GM23338 (cell line): ENCODE measurements around the gene ISY1. TPM values are rescaled to one million over a fixed set of nuclear protein-coding genes. Genes with fewer than 3 reads are reported as not detected.

Experiments
- ATAC-seq: fragments of 200-7000 bp; cut with Tn5 transposase; 3 replicates; pipeline ENCODE4 v1.9.1; 2020
- DNase-seq: peaks from one replicate; pipeline ENCODE4 v3.0.0-alpha.2; 2015; ENCODE audit warnings: low spot score
- H2AFZ ChIP-seq: fragments of 200-600 bp; sonication (generic); 2 replicates; pipeline ENCODE4 v1.8.0; 2016; ENCODE audit warnings: antibody characterized with exemption, mild to moderate bottlenecking, moderate library complexity
- H3F3A ChIP-seq: fragments of 200-600 bp; sonication (generic); replicated peaks from 2 replicates; pipeline ENCODE4 v1.8.0; 2017; ENCODE audit warnings: antibody characterized with exemption, mixed run types, low read depth
- H3K27ac ChIP-seq: fragments of 200-600 bp; sonication (generic); 2 replicates; pipeline ENCODE4 v1.6.1; 2016; ENCODE audit warnings: low read depth
- H3K27me3 ChIP-seq: fragments of 200-600 bp; sonication (generic); 2 replicates; pipeline ENCODE4 v1.8.0; 2016; ENCODE audit warnings: mild to moderate bottlenecking, mixed run types, moderate library complexity; ENCODE audit not compliant: insufficient read depth
- H3K36me3 ChIP-seq: fragments of 200-600 bp; sonication (generic); 2 replicates; pipeline ENCODE4 v1.8.0; 2016; ENCODE audit warnings: mild to moderate bottlenecking; ENCODE audit not compliant: insufficient read depth
- H3K4me1 ChIP-seq: fragments of 200-600 bp; sonication (generic); 2 replicates; pipeline ENCODE4 v1.8.0; 2016; ENCODE audit warnings: mild to moderate bottlenecking, moderate library complexity; ENCODE audit not compliant: insufficient read depth
- H3K4me2 ChIP-seq: fragments of 200-600 bp; sonication (generic); 2 replicates; pipeline ENCODE4 v1.7.1; 2017; ENCODE audit warnings: mixed run types
- H3K4me3 ChIP-seq: fragments of 200-600 bp; sonication (generic); 2 replicates; pipeline ENCODE4 v1.6.1; 2016; ENCODE audit warnings: mixed run types
- H3K79me2 ChIP-seq: fragments of 200-600 bp; sonication (generic); replicated peaks from 2 replicates; pipeline ENCODE4 v1.8.0; 2017; ENCODE audit warnings: mild to moderate bottlenecking; ENCODE audit not compliant: insufficient read depth
- H3K9me2 ChIP-seq: fragments of 200-600 bp; sonication (generic); 2 replicates; pipeline ENCODE4 v1.8.0; 2017; ENCODE audit not compliant: insufficient read depth
- H4K20me1 ChIP-seq: fragments of 200-600 bp; sonication (generic); replicated peaks from 2 replicates; pipeline ENCODE4 v1.8.0; 2017; ENCODE audit warnings: mild to moderate bottlenecking; ENCODE audit not compliant: insufficient read depth
- H3K27ac Mint-ChIP-seq: 2 replicates; pipeline ENCODE4 v1.8.0; 2020; ENCODE audit warnings: inconsistent platforms, mild to moderate bottlenecking, moderate library complexity, mixed read lengths
- H3K27me3 Mint-ChIP-seq: 3 replicates; pipeline ENCODE4 v1.8.0; 2022; ENCODE audit warnings: low read depth, mild to moderate bottlenecking, moderate library complexity, mixed read lengths, inconsistent platforms; ENCODE audit not compliant: insufficient read depth, poor library complexity
- H3K36me3 Mint-ChIP-seq: 3 replicates; pipeline ENCODE4 v1.8.0; 2021; ENCODE audit warnings: low read depth, mild to moderate bottlenecking, inconsistent platforms, moderate library complexity, mixed read lengths
- H3K4me1 Mint-ChIP-seq: 3 replicates; pipeline ENCODE4 v1.8.0; 2020; ENCODE audit warnings: mild to moderate bottlenecking, inconsistent platforms, mixed read lengths
- H3K4me3 Mint-ChIP-seq: 3 replicates; pipeline ENCODE4 v1.8.0; 2021; ENCODE audit warnings: moderate library complexity, mild to moderate bottlenecking, inconsistent platforms, mixed read lengths
- H3K9me3 Mint-ChIP-seq: 3 replicates; pipeline ENCODE4 v1.8.0; 2020; ENCODE audit warnings: moderate library complexity, mild to moderate bottlenecking, inconsistent platforms, mixed read lengths
- CREB1 ChIP-seq: fragments of 250-450 bp; sonication (Bioruptor Pico); IDR thresholded peaks from 2 replicates; pipeline ENCODE4 v1.5.0; 2020; ENCODE audit warnings: low read depth, mild to moderate bottlenecking, moderate library complexity
- ETS1 ChIP-seq: IDR thresholded peaks from 2 replicates; pipeline ENCODE4 v1.6.1; 2016; ENCODE audit warnings: antibody characterized with exemption
- EZH2 ChIP-seq: fragments of 200-600 bp; sonication (generic); IDR thresholded peaks from one replicate; pipeline ENCODE4 v1.8.0; 2017; ENCODE audit warnings: antibody characterized with exemption, mild to moderate bottlenecking, low read depth; ENCODE audit not compliant: unreplicated experiment
- EZH2phosphoT487 ChIP-seq: fragments of 200-600 bp; sonication (generic); IDR thresholded peaks from one replicate; pipeline ENCODE4 v1.8.1; 2018; ENCODE audit warnings: antibody characterized with exemption; ENCODE audit not compliant: unreplicated experiment
- JUNB ChIP-seq: IDR thresholded peaks from one replicate; pipeline ENCODE4 v1.6.1; 2016; ENCODE audit warnings: antibody characterized with exemption; ENCODE audit not compliant: unreplicated experiment
- NANOG ChIP-seq: IDR thresholded peaks from 2 replicates; pipeline ENCODE4 v1.6.1; 2016; ENCODE audit warnings: antibody characterized with exemption, borderline replicate concordance
- POLR2AphosphoS5 ChIP-seq: IDR thresholded peaks from 2 replicates; pipeline ENCODE4 v1.6.1; 2016; ENCODE audit warnings: antibody characterized with exemption, low read depth
- STAT1 ChIP-seq: IDR thresholded peaks from one replicate; pipeline ENCODE4 v1.6.1; 2016; ENCODE audit warnings: antibody characterized with exemption; ENCODE audit not compliant: unreplicated experiment
- ZNF331 ChIP-seq: fragments of 250-450 bp; sonication (Bioruptor Pico); IDR thresholded peaks from 2 replicates; pipeline ENCODE4 v1.5.0; 2020; ENCODE audit warnings: low read depth, mild to moderate bottlenecking, moderate library complexity
- polyA plus RNA-seq: library from polyadenylated mRNA; unstranded; fragments of >200 nt; fragmentation: Nextera tagmentation; extraction: Ambion mirVana; gene quantifications from 2 replicates; pipeline ENCODE4 v1.2.1, GENCODE V29; 2016
- total RNA-seq: library from RNA; depleted of rRNA; stranded (reverse); fragments of >200 nt; shearing (Covaris generic); gene quantifications from 2 replicates; pipeline ENCODE4 v1.2.3, GENCODE V29; 2014
- TF ChIP-seq, protein P1 (sequence below): fragments of 250-450 bp; sonication (Bioruptor Pico); IDR thresholded peaks from 2 replicates; pipeline ENCODE4 v1.5.0; 2020; ENCODE audit warnings: mild to moderate bottlenecking, moderate library complexity
- TF ChIP-seq, protein P2 (sequence below), 2 experiments: fragments of 200-600 bp in 1 of 2; sonication (generic) in 1 of 2; conservative IDR thresholded peaks; 2 replicates each; pipeline versions ENCODE4 v1.5.1 to v1.6.1; 2016 to 2017; ENCODE audit warnings: antibody characterized with exemption in 2 of 2, low read depth in 2 of 2, mild to moderate bottlenecking in 2 of 2, moderate library complexity in 1 of 2

The ISY1 gene
- total and polyA plus RNA-seq, 2 experiments from 2014 or later, result 11.3 to 23.6 TPM

DNA sequence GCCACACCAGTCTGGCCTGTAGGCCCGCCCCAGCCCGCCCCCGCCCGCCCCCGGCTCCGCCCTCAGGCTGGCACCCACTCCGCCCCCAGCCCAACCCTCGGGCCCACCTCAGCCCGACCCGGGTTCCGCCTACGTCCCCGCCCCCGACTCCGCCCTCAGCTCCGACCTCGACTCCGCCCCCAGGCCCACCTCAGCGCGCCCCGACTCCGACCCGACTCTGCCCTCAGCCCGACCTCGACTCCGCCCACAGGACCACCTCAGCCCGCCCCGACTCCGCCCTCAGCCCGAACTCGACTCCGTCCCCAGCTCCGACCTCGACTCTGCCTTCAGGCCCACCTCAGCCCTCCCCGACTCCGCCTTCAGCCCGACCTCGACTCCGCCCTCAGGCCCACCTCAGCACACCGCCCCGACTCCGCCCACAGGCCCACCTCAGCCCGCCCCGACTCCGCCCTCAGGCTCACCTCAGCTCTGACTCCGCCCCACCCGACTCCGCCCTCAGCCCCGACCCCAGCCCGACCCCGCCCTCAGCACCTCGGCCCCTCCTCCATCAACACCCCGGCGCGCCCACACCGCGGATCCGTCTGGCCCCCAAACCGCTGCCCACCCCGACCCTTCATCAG, 39.0 kb downstream of the ISY1 start, which contains the start of gene RAB43:
RAB43 (minus strand) TSS at position 13 of the 620 bp plus-strand sequence. CDS start 315 bp downstream, outside the sequence.
- peaks cover 39% of the 10 kb centered on the region for H3K4me1 ChIP-seq
- Mint-ChIP-seq H3K9me3 (no peaks in the 10 kb centered on the region; the same call in 2 of the 3 replicates), H3K27me3 (peaks cover 16% of the 10 kb centered on the region), H3K4me1 (peaks cover 42% of the 10 kb centered on the region), H3K4me3 (peak within 1 kb of the TSS; percentile 81), H3K27ac (peak within 1 kb of the TSS; percentile 95), H3K36me3 (peaks cover 5% of the 10 kb centered on the region)
- peak within 1 kb of the TSS; percentile 35 for H3K27ac ChIP-seq
- DNase-seq, result peak; percentile 97
- ATAC-seq, result peak; percentile 68
- 0 out of 2 replicates have a peak, but pooled peaks cover 3% of the 10 kb centered on the region for H3K36me3 ChIP-seq
- peak within 1 kb of the TSS; percentile 97 for H3K4me2 ChIP-seq
- TF ChIP-seq STAT1 (peak; percentile 68), POLR2AphosphoS5 (no peak)
- H2AFZ ChIP-seq, result peak within 1 kb of the TSS; percentile 98
- H4K20me1 ChIP-seq, result peaks cover 4% of the 10 kb centered on the region; the same call in 1 of the 2 replicates
- H3K9me2 ChIP-seq, result no peaks in the 10 kb centered on the region
- peaks cover 33% of the 10 kb centered on the region for H3K79me2 ChIP-seq
- H3F3A ChIP-seq, result peaks cover 8% of the 10 kb centered on the region
- peak within 1 kb of the TSS; percentile 92 for H3K4me3 ChIP-seq
- no peaks in the 10 kb centered on the region for H3K27me3 ChIP-seq

GRCh38 chr3:129121016-129121791, 39.7 kb downstream of the ISY1 start:
- H3K4me2 ChIP-seq, result peak overlapping the region; percentile 81
- peaks cover 40% of the 10 kb centered on the region for H3K79me2 ChIP-seq
- H3K27ac ChIP-seq, result peak overlapping the region; percentile 35
- H3K9me2 ChIP-seq, result no peaks in the 10 kb centered on the region
- Mint-ChIP-seq H3K9me3 (no peaks in the 10 kb centered on the region; the same call in 2 of the 3 replicates), H3K4me1 (peaks cover 49% of the 10 kb centered on the region), H3K36me3 (peaks cover 5% of the 10 kb centered on the region), H3K27ac (peak overlapping the region; percentile 85; the same call in 1 of the 2 replicates), H3K4me3 (peak overlapping the region; percentile 74), H3K27me3 (peaks cover 13% of the 10 kb centered on the region)
- ATAC-seq (peak; percentile 56), DNase-seq (peak; percentile 41)
- no peaks in the 10 kb centered on the region for H3K27me3 ChIP-seq
- H4K20me1 ChIP-seq, result peaks cover 4% of the 10 kb centered on the region; the same call in 1 of the 2 replicates
- peaks cover 8% of the 10 kb centered on the region for H3F3A ChIP-seq
- 0 out of 2 replicates have a peak, but pooled peaks cover 3% of the 10 kb centered on the region for H3K36me3 ChIP-seq
- H2AFZ ChIP-seq, result no peak overlapping the region
- H3K4me1 ChIP-seq, result peaks cover 46% of the 10 kb centered on the region
- H3K4me3 ChIP-seq, result peak overlapping the region; percentile 62
- TF ChIP-seq EZH2phosphoT487 (no peak), EZH2 (no peak), CREB1 (CRISPR knock-in tag) (no peak), ZNF331 (CRISPR knock-in tag) (no peak), NANOG (no peak), JUNB (no peak), ETS1 (no peak)
- TF ChIP-seq, protein P1, sequence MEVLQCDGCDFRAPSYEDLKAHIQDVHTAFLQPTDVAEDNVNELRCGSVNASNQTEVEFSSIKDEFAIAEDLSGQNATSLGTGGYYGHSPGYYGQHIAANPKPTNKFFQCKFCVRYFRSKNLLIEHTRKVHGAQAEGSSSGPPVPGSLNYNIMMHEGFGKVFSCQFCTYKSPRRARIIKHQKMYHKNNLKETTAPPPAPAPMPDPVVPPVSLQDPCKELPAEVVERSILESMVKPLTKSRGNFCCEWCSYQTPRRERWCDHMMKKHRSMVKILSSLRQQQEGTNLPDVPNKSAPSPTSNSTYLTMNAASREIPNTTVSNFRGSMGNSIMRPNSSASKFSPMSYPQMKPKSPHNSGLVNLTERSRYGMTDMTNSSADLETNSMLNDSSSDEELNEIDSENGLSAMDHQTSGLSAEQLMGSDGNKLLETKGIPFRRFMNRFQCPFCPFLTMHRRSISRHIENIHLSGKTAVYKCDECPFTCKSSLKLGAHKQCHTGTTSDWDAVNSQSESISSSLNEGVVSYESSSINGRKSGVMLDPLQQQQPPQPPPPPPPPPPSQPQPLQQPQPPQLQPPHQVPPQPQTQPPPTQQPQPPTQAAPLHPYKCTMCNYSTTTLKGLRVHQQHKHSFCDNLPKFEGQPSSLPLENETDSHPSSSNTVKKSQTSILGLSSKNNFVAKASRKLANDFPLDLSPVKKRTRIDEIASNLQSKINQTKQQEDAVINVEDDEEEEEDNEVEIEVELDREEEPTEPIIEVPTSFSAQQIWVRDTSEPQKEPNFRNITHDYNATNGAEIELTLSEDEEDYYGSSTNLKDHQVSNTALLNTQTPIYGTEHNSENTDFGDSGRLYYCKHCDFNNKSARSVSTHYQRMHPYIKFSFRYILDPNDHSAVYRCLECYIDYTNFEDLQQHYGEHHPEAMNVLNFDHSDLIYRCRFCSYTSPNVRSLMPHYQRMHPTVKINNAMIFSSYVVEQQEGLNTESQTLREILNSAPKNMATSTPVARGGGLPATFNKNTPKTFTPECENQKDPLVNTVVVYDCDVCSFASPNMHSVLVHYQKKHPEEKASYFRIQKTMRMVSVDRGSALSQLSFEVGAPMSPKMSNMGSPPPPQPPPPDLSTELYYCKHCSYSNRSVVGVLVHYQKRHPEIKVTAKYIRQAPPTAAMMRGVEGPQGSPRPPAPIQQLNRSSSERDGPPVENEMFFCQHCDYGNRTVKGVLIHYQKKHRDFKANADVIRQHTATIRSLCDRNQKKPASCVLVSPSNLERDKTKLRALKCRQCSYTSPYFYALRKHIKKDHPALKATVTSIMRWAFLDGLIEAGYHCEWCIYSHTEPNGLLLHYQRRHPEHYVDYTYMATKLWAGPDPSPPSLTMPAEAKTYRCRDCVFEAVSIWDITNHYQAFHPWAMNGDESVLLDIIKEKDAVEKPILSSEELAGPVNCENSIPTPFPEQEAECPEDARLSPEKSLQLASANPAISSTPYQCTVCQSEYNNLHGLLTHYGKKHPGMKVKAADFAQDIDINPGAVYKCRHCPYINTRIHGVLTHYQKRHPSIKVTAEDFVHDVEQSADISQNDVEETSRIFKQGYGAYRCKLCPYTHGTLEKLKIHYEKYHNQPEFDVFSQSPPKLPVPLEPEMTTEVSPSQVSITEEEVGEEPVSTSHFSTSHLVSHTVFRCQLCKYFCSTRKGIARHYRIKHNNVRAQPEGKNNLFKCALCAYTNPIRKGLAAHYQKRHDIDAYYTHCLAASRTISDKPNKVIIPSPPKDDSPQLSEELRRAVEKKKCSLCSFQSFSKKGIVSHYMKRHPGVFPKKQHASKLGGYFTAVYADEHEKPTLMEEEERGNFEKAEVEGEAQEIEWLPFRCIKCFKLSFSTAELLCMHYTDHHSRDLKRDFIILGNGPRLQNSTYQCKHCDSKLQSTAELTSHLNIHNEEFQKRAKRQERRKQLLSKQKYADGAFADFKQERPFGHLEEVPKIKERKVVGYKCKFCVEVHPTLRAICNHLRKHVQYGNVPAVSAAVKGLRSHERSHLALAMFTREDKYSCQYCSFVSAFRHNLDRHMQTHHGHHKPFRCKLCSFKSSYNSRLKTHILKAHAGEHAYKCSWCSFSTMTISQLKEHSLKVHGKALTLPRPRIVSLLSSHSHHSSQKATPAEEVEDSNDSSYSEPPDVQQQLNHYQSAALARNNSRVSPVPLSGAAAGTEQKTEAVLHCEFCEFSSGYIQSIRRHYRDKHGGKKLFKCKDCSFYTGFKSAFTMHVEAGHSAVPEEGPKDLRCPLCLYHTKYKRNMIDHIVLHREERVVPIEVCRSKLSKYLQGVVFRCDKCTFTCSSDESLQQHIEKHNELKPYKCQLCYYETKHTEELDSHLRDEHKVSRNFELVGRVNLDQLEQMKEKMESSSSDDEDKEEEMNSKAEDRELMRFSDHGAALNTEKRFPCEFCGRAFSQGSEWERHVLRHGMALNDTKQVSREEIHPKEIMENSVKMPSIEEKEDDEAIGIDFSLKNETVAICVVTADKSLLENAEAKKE (CRISPR knock-in tag), result no peak
- TF ChIP-seq, protein P2, sequence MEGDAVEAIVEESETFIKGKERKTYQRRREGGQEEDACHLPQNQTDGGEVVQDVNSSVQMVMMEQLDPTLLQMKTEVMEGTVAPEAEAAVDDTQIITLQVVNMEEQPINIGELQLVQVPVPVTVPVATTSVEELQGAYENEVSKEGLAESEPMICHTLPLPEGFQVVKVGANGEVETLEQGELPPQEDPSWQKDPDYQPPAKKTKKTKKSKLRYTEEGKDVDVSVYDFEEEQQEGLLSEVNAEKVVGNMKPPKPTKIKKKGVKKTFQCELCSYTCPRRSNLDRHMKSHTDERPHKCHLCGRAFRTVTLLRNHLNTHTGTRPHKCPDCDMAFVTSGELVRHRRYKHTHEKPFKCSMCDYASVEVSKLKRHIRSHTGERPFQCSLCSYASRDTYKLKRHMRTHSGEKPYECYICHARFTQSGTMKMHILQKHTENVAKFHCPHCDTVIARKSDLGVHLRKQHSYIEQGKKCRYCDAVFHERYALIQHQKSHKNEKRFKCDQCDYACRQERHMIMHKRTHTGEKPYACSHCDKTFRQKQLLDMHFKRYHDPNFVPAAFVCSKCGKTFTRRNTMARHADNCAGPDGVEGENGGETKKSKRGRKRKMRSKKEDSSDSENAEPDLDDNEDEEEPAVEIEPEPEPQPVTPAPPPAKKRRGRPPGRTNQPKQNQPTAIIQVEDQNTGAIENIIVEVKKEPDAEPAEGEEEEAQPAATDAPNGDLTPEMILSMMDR (conservative IDR thresholded peaks at IDR 0.05; ENCODE audit: low read depth in 2 of 2), result no peak
